M059J (cell line): Measurements from ENCODE around the gene RNF114. TPM values are rescaled to one million over a fixed set of nuclear protein-coding genes. Genes with fewer than 3 reads are reported as not detected.
A peak's percentile ranks its signal among the peaks of the same experiment; 100 is the strongest.

Experiments
- DNase-seq: peaks from one replicate; pipeline ENCODE4 v3.0.0-alpha.2; 2012; ENCODE audit warnings: low read depth
- total RNA-seq: library from RNA; depleted of rRNA; stranded (reverse); fragments of >200 nt; shearing (Covaris generic); gene quantifications from 2 replicates; pipeline ENCODE4 v1.2.3, GENCODE V29; 2014

Gene RNF114
- total RNA-seq, 1 experiment from 2014 or later: 527 TPM

DNA sequence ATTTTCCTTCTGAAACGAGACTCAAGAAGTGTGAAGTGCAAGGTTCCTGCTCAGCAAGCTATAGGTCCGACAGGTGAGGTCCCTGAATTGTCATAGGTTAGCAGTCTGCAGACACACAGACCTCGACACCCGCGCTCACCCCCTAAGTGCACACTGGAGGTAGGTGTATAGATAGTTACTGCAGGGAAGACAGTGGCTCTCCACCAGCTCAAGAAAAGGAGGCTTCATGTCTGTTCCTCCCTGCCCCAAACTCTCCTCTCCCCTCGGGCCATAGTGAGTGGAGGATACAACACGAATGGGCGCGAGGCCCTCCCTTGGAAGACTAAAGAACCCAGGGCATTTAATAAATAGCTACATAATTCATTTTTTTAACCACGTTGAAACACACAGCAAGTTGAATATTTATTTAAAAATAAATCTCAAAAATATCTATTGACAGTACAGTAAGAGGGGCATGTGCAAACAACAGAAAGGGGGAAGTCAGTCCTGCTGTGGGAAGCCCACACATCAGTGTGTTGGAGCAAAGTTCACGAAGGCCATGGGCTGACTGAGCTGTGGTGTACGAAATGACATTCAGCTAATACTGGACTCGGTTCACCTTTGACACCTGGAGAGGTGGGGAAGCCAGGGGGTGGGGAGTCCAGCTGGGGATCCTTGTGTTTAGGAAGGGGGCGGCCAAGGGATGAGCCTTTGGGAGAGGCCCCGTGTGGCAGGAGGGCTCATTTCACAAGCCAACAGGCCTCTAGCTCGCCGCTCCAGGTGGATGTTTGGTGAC is 31.6 kb upstream of the RNF114 start:
- no peak for DNase-seq

DNA sequence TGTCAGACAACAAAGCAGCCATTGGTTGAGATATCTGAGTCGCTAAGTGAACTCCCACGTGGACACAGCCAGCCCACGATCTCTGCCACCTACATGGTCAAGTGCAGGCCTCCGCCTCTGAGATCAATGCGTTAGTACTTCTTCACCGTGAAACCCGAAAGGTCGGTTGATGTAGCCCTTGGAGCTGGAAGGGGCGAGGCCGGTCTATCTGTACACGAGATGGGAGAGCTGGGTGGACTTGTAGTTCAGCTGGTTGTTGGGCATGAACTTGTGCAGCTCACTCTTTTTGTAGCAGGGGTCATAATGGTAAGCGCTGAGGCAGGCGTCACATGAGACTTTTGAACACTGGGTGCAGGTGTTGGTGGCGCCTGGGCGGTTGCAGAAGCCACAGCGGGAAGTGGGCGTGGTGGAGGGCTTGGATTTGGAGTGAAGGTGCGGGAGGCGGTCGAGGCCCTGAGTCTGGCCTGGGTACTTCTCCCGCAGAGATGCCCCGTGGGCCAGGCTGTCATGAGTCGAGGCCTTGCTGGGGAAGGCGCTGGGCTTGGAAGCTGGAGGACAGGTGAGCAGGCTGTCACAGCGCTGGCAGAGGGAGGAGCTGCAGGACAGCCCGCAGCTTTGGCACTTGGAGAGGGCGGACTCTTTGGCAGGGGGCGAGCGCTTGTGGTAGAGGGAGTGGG is 30.6 kb upstream of the RNF114 start:
- DNase-seq: no peak

DNA sequence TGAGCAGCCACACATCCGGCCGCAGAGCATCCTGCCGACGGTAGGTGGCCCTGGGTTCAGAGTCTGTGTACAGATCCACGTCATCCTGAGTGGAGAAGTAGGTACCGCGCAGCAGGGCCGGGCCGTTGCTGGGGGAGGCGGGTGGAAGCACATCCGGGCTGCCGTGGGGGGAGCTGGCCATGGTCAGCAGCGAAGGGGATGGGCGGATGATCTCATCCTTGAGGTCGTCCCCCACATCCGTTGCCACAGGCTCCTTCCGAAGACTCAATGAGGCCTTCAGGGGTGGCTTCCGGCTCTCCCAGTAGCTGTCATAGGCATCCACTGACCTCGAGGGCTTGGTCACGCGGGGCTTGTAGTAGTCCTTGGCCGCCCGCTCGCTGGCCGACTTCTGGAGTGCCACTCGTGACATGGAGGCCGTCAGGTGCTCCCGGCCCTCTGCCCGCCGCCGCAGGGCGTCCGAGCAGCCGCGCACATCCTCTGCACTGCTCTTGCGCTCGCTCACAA is 30.0 kb upstream of the RNF114 start:
- DNase-seq: no peak

DNA sequence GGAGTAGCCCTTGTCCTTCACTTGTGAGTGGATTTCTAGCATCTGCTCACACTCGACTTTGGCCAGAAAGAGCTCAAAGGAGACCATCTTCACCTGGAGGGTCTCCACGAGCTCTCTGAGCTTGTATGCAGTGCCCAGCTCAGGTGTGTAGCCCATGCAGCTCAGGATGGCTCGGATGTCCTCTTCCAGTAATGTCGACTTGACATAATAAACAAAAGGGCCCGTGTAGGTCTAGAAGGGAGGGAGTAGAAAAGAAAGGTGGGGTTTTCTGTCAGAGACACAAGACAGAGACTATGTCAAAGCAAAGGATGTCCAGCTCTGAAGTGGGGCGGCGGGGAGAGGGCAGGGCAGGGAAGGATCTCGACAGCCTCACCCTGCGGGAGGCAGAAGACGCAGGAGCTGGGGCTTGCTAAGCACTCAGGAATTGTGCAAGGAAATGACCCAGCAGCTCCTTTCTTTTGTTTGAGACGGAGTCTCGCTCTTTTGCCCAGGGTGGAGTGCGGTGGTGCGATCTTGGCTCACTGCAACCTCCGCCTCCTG is 29.5 kb upstream of the RNF114 start:
- no peak for DNase-seq

DNA sequence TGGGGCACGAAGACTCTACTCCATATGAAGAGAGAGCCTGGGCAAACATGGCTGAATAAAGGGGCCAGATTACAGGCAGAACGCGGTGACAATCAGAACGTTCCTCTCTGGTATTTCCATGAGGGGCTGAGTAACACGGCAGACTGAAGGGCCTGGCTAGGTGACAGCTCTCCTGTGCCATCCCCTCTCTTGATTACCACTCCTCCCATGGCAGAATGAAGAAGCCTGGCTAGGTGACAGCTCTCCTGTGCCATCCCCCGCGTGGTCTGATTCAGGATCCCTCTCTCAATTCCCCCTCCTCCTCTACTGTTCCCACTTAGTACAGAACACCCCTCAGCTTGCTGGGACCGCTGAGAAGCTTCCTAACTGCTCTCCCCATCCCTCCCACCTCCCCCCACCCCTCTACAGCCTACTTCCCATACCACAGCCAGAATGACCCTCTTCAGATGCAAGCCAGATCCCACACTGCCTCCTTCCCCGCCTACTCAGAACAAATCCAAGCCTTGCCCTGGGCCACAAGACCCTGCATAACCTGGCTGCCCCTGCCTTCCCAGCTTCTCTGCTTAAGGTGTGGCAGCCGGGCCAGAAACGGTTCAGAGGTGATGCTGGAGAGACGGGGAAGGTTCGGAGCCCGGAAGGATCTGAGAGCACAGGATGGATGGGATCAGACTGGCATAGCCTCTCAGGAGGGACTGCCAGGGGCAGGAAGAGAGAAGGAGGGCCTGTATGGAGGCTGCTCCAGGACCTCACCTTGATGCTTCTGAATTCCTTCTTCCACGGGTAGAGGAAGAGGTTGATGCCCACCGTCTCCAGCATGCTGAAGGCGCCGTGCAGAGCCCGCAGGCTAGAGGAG is 28.6 kb upstream of the RNF114 start:
- no peak for DNase-seq

DNA sequence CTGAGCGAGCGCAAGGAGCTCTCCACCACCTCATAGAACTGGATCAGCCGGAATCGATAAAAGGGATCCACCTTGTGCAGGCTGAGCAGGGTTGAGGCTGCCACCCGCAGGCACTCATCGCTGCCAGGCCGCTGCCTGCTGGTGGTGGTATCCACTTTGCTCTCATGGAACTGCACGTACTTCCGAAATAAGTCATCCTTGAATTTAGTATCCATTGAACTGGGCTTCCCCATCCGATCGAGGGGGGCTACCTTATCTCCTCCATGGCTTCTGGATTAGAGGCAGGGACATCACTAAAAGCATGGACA is 28.0 kb upstream of the RNF114 start:
- DNase-seq: no peak

DNA sequence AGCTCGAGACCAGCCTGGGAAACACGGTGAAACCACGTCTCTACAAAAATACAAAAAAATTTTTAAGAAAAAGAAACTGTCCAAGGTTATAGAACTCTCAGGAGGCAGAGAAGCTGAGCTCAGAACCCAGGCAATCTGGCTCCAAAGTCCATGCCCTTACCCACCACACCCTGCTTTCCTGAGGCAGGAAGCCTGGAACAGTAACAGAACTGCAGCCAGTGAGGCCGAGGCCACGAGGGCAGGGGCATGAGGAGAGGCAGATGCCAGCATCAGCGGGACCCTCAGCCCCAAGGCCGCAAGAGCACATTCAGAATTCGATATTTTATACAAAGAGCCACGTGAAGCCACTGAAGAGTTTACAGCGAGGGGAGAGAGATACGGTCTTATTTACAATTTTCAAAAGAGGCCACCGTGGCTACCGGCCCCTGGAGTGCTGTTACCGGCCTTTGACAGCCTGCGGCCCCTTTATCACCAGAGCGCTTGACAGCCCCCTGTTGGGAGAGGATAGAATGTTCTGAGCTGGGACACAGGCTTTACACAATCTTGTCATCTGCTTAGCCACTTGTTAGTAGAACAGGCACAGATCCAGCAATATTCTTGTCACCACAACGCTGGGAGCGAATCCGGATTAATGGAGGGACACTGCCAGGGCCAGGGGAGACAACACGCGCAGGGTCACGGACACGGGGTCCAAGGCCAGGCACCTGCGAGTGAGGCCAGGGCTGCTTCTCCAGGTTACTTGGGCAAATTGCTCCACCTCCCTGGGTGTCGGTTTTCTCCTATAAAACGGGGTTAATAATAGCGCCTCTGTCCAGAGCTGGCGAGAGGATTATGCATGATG is 26.5 kb upstream of the RNF114 start:
- DNase-seq: no peak

DNA sequence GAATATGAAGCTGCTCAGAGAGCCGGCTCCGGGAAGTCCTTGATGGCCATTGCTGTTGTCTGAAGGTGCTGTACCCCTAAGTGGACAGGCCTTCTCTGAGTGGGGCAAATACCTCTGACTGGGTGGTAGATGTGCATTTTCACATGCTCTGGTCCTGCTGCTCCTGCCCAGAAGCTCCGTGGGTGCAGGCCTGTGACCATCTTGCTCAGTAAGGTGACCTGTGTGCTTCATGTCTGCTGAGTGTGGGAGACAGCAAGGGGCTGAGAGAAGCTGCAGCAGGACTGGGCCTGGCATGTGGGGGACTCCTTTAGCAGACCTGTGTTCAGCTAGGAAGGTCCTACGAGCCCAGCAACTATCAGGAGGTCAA is 25.9 kb upstream of the RNF114 start:
- DNase-seq: no peak

DNA sequence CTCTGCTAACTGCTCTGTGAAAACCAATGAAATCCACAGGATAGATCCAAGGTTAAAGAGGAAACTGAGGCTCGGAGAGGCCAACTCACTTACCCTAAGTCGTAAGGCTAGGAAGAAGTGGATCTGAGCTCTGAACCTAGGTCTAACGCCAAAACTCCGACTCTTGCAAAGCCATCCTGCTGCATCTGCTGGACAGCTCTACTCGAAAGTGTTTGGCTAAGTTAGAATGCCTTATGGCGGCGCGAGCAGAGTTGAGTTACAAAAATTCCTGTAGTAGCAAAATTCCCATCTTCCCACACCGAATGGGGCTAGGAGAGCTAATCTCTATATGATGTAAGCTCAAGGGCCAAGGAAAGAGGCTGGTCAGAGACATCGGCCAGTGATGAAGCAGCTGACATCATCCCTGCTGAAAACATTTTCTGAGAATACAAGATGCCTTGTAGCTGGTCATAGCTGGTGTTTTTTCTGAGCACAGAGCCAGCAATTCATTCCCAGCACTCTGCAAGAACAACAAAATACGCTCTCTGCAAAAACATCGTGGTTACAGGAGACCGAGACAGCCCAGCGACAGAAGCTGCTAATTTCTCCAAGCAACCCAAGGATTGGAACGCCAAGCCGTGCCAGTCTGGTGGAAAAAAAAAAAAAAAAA is 22.7 kb upstream of the RNF114 start:
- DNase-seq: no peak

DNA sequence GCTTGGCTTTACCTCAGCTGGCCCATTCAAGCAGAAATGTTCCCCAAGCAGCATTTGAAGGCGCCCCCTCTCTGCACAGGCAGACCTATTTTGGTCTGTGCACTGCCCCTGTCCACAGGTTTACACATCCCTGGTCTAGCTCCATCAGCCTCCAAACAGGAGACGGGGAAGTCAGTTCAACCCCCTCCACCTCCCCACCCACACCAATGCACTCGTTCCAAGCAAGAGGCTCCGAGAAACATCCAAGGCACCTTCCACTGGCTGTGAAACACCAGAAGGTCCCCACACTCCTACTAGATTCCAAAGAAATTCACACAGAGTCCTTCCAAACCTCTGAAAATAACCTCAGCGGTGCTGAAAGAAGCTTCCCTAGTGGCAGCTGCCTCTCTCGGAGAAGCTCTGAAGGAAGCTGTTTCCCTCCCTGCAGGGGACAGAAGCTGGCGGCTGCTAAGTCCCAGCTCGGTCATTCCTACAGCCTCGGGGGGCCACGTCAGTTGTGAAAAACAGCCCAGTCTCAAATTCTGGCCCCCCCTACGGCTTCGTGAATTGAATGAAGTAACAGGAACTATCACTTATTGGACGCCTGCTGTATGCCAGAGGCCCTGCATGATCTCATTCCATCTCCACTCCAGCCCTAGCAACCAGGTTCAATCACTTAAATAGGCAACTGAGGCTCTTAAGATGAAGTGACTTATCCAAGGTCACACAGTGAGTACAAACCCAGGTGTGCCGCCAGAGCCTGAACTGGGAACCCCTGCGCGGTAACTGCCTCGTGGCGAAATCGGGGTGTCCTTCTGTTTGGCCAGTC is 21.7 kb upstream of the RNF114 start:
- DNase-seq: peak; percentile 46

DNA sequence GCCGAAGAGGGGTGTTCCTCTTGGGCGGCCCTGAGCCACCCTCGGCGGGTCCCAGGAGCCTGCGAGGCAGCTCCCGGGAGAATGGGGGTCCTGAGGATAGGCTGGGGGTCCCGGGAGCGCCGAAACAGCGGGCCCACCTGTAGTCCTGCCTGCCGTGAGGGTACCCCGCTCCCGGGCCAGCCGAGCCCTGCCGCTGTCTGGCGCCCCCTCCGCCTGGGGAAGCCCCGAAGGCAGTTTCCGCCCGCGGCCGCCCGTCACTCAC is 21.1 kb upstream of the RNF114 start:
- DNase-seq: no peak

DNA sequence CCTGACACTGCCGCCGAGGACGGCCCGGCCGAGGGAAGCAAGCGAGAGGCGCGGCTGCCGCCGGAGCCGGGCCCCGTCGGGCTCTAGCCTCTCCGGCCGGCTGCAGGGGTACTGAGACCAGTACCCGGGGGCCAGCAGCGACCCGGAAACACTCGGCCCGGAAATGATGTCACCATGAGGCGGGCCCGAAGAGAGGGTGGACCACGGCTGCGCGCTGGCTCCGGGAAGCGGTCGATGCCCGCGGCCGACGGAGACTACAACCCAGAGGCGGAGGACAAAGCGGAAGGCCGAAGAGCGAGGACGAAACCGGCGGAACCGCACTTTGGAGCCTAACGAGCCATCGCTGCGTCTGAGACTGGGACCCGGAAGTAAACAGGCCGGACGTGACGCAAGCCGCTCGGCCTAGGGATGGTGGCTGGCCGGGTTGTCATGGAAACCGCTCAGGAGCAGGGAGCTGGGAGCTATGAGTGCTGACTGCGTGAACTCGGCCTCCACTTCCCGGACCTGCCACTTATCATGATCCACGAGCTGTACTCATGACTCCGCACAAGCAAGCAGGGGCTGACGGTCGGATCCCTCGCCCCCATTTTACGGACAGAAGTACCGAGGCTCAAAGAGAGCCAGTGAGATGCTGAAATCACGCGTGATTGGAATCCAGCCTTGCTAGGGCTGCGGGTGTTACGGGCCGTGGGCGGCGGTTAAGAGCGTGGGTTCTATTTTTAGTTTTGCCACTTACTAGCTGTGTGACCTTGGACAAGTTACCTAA is 20.6 kb upstream of the RNF114 start, which contains the start of gene SPATA2:
TSS of gene SPATA2 (minus strand) at position 150 of the 766 bp plus-strand sequence. CDS start 7,039 bp downstream, outside the sequence.
- peak; percentile 98 for DNase-seq

DNA sequence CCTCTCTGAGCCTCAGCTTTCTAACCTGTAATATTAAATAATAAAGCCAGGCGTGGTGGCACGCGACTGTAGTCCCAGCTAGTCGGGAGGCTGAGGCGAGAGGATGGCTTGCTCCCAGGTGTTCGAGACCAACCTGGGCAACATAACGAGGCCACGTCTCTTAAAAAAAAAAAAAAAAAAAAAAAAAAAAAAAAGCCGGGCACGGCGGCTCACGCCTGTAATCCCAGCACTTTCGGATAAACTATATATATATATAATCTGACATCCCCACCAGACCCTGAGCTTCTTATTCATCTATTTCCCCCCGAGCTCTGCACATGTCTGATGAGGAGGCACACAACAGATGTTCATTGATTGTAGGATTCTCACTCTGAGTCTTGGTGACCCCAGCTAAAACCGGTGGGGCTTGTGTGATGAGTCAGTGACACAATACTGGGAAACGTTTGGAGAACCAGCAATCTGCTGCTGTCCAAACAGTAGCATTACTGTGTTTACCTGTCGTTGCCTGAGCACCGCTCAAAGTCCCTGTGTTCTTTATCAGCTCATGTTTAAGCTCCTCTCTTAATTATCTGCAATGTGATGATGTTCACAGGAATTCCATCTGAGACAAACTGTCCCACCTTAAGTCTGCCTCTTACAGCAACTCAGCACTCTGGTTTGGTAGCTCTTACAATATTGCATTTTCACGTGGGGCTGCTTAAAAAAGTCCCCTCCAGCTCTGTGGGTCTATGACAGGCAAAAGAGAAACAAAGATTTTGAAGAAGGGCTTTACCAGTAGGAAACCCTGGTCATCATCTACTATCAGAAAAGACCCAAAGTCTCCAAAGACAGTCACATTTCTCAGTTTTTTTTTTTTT is 19.8 kb upstream of the RNF114 start:
- DNase-seq: peak; percentile 87

DNA sequence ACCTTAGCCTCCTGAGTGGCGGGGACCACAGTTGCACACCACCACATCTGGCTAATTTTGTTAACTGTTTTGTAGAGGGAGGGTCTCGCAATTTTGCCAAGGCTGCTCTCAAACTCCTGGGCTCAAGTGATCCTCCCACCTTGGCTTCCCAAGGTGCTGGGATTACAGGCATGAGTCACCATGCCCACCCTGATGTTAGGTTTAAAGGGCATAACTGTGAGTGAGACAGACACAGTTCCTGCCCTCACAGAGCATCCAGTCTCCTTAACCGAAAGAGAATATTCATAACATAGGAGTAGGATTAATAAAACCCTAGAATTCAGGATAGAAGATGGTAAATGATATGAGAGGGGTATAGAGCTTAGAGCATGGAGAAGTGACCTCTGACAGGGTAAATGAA is 17.8 kb upstream of the RNF114 start:
- no peak for DNase-seq

DNA sequence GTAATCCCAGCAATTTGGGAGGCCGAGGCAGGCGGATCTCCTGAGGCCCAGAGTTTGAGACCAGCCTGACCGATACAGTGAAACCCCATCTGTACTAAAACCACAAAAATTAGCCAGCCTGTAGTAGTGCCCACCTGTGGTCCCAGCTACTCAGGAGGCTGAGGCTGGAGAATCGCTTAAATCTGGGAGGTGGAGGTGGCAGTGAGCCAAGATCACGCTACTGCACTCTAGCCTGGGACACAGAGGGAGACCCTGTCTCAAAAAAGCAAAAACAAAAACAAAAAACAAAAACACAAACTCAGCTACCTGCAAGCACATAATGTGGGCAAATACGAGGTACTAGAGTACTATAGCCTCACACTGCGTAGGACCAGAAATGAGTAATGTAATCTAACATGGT is 17.2 kb upstream of the RNF114 start:
- no peak for DNase-seq

DNA sequence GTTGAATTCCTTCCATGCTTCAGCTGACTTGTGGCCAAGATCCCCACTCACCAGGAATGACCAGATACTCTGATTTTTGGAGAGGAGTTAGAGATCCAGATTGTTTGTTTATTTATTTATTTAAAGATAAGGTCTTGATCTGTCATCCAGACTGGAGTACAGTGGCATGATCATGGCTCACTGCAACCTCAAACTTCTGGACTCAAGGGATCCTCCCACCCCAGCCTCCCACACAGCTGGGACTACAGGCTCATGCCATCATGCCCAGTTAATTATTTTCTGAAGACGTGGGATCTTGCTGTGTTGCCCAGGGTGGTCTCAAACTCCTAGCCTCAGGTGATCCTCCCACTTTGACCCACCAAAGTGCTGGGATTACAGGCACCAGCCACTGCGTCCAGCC is 16.7 kb upstream of the RNF114 start:
- no peak for DNase-seq

DNA sequence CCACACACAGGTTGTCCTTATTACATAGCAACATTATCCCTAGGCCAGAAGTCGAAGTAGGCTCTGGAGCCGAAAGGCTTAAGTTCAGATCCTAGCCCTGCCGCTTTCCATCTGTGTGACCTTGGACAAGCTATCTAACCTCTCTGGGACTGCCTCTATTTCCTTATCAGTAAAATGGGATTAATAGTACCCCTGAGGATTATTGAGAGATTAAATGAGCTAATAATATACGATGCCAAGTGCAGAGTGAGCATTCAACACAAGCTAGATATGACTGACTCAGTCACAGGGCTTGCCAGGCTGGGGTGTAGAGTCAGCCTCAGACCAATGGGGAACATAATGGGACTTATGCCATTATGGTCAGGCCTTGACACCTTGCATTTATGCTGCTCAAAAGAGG is 11.9 kb upstream of the RNF114 start:
- DNase-seq: no peak

DNA sequence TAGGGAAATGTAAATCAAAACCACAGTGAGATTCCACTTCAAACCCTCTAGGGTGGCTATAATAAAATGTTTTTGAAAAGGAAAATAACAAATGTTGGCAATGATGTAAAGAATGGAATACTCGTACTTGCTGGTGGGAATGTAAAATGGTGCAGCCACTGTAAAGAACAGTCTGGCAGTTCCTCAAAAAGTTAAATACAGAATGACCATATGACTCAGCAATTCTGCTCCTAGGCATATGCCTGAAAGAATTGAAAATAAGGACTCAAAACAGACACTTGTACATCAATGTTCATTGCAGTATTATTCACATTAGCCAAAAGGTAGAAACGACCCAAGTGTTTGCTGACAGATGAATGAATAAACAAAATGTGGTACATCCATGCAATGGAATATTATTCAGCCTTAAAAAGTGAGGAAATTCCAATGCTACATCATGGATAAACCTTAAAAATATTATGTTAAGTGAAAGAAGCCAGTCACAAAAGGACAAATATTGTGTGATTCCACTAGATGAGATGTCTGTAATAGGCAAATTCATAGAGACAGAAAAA is 10.2 kb upstream of the RNF114 start:
- DNase-seq: no peak
